Left forelimb (tissue), 1 donor: ENCODE data around the gene TBK1.

Source experiments
- DNase-seq: peaks from one replicate; pipeline ENCODE4 v3.0.0-alpha.2; 2018; ENCODE audit warnings: low spot score

Gene TBK1

DNA sequence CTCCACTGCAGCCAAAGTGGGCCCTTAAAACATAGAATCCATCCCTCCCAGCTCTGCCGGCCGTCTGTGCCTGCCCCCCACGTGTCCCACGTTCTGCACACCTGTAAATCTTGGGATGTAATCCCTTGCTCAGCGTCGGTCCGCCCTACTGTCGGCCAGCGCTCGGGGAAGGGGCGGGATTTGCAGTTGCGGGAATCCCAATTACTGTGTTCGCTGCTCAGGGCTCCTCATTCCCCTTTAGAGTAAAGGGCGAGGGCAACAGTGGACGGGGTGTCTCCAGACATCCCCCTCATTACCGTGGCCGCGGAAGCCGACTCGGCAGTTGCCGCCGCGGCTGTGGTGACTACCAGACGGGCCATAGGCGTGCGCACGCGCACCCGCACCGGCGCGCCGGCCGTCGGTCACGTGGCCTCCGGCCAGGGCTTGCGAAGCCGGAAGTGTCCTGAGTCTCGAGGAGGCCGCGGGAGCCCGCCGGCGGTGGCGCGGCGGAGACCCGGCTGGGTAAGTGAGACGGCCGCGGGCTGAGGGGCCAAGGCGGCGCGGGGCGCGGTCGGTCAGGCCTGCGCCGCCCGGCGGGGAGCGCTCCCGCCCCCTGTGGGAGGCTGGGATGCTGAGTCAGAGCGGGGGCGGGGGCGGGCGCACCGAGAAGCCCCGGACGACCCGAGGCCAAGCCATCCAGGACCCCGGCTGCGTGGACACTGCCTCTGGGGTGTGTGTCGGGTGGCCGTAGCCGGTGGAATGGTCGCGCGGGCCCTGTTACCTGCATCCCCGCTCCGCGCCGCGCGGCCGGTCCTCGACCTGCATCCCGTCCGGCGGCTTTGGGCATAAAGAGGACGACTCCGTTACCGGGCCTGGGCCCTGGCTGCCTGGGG lies at the start of gene TBK1:
Gene TBK1 (plus strand): TSS at position 434 of the 872 bp plus-strand sequence. CDS start 3,751 bp downstream, outside the sequence.
- DNase-seq = peak; percentile 94

DNA sequence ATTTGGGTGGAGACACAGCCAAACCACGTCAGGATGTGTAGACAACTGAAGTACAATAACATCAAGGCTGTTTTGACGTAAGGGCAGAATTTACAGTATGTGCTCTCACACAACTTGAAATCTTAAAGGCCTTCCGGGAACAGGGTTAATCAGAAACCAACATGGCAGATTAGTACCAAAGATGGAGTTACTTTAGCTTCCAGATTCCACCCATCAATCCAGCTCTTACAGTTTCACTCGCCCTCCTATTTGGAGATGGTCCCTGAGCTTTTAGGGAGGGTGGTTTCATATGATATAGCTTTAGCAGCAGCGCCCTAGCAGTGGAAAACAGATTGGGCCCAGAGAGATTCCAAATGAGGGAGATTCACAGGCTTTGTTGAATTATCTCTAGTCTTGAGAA lies 49.7 kb upstream of the TBK1 start:
- DNase-seq = no peak

DNA sequence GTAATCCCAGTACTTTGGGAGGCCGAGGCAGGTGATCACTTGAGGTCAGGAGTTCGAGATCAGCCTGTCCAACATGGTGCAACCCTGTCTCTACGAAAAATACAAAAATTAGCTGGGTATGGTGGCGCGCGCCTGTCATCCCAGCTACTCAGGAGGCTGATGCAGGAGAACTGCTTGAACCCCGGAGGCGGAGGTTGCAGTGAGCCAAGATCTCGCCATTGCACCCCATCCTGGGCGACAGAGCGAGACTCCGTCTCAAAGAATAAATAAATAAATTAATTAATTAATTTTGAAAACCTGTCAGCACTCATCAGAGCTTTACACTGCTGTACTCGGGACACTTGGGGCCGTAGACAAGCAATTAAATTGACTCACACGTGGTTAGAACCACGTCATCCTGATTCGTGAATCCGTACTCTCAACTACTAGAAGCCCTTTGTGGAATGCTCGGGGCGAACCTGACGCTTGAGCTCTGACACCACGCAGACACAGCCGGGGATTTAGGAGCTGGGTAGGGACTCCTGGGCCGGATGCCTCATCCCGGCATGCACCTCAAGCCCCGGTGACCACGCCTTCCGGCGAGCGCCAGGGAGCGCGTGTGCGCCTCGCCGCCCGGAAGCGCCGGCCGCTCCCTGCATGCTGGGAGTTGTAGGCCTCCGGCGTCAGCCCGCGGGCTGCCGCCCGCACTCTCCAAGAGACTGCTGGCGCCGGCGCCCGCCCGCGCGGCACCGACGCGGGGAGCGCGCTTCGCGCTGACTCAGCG lies 48.0 kb upstream of the TBK1 start, which contains the start of gene XPOT:
Gene XPOT (plus strand): TSS at position 686 of the 763 bp plus-strand sequence. CDS start 5,644 bp downstream, outside the sequence.
- peak; percentile 97 for DNase-seq

DNA sequence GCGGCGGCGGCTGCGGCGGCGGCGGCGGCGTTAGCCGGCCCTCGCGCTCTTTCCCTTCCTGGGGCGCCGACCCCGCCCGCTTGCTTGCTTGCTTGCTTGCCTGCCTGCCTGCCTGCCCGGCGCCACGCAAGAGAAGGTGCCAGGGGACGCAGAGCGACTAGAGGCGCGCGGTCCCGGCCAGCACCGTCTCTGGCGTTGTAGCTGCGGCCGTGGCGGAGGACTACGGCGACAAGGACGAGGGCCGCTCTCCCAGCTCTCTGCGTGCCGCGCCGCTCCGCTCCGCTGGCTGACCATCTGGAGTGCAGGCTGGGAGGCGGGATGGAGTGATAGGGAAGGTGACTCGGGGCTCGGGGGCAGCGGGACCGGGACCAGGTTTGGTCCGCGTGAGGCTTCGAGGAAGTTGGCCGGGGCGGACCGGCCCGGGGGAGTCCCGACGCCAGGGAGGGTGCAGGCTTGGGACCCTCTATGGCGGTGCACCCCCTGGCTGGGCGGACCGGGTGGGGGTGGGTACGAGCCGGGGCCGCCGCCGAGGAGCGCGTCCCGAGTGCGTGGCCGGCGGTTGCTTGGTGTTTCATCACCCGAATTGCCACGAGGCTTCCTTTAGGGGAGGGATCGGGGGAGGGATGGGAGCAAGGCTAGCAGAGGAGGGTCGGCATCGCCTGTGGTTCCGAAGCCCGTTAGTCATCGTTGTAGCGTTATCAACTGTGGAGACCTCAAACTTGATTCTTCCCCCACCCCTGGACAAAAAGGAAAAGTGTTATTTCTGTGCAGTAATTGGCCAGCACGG lies 47.3 kb upstream of the TBK1 start:
- peak; percentile 80 for DNase-seq

DNA sequence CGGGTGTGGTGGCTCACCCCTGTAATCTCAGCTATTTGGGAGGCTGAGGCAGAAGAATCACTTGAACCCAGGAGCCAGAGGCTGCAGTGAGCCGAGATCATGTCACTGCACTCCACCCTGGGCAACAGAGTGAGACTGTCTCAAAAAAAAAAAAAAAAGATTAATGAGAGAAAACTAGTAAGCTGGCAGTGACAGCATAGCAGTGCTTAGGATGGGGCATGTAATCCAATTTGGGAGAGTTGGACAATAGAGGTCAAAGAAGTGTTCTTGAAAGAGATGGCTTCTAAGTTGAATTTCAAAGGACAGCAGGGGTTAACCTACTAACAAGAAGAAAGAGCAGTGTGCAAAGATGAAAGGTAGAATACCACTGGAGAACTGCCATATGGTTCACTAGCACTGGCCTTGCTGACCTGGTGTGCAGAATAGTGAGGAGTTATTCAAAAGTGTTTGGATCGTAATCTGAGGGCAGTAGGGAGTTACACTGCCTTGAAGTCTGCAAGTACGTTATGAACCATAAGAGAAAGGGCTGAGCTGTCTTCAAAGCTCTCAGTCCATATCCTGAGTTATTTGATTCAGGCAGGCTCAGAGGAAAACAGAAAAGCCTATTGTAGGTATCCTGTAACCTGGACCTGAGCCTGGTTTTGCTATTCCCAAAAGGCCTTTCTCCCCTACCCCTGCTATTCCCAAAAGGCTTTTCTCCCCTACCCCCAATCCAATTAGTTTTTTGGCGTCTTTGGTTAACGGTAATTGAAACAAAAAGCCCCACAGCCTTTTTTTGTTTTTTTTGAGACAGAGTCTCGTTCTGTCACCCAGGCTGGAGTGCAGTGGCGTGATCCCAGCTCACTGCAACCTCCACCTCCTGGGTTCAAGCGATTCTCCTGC lies 44.3 kb upstream of the TBK1 start:
- DNase-seq = no peak

DNA sequence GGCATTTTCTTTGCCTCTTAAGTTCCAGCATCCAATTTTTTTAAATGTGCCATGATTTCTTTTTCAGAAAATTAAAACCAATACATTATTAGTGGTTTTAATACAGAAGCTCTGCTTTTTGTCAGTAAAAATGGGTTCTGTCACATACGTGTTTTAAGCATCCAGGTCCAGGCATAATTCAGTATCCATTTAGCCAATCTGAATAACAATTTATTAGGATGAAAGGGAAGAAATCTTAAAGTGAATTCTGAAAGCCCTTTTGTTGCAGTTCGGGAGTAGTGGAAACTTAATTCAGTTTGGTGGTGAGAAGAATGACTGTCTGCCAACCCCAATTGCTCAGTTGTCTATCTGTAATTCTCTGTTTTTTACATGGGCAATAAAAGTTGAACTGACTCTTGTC lies 40.5 kb upstream of the TBK1 start:
- no peak for DNase-seq

DNA sequence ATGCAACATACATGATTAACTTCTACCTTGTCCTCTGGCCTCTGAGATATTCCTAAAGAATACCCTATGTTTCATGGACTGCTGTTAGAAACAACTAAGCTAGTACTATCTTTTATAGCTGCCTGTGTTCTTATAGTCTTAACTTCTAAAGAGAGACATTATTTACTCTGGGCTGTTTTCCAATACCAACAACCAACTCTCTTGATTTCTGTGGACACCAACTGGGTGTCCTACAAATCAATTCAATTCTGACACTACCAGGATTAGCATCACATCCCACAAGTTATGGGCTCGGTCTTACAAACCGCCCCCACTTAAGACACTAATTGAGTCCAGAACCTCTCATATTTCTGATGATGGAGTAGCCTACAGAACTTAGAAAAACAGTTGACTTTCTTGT lies 39.5 kb upstream of the TBK1 start:
- DNase-seq = no peak

DNA sequence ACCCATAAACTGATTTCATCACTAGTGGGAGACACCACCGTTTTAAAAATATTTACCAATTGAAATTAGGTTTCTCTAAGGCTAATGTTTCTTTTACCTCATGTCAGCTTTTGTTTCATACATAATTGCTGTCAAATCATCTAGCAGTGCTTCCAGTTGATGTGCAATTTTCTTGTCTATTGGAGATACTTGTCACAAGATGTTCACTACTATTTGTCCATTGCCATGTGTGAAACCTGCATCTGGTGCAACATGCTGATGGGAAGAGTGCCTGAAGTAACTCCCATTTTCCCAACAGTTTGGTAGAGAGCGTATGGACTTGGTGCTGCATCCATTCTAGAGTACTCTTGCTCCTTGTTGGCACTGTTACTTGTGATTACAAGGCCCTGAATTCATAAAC lies 38.0 kb upstream of the TBK1 start:
- DNase-seq = no peak

DNA sequence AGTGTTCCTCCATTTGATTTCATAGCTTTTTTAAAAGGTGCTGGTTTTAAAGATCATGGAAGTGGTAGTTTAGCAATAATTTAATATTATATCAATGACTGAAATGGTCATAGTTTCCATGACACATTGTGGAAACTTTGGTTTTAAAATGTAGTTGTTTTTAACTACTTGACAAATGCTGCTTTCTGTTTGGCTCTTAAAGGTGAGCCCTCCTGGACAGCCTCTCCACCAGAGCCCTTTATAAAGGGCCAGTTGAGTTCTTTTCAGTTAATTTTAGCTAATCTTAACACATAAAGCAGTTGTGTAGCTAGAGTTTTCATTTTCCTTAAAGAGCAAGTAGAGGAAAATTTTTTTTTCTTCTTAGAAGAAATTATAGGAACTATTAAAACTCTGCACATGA lies 33.7 kb upstream of the TBK1 start:
- DNase-seq = no peak

DNA sequence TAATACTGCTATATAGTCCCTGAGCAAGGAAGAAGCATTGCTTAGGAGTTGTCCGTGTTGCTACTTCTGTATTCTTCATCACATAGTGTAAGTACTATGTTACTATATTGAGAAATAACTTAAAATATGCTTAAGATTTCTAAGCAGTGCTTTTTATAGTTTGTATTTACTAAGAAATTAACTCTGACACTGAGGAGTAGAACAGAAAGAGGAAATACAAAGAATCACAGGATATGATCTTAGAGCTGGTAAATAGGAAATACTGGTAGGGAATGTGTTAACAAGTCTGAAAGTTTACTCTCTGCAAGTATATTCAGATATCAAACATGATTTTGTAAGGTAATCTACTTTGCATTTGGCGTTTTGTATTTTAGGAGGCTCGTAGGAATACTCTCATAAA lies 32.2 kb upstream of the TBK1 start:
- no peak for DNase-seq

DNA sequence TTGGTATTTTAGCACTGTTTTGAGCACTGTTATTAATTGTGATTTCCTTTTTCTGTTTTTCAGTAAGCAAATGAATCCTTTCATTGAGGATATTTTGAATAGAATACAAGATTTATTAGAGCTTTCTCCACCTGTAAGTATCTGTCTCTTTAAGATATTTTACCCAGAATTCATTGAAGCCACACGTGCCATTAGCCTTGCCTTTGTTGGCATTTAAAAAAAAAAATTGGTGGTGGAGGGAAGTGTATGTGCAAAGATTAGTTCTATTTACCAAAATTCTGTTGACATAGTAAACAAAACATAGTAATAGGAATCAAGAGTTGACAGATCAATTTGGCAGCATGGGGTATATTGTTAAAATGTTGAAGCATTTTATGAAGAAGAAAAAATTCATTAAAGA lies 23.9 kb upstream of the TBK1 start:
- DNase-seq = no peak

DNA sequence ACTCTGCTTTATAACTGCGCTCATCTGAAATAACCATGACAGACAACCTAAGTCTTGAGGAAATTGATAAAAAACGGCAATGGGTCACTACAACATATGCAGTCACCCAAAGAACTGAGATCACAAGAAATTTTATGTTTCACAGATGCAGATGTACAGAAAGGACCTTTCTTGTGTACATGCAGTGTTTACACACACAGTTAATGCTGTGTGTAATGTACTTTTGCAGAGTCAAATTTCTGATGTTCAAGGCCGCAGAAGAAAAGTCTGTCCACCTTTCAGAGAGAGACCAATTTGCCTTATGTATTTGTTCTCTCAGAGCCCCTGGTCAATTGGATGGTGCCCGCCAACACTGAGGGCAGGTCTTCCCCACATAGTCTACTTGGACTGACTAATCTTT lies 23.0 kb upstream of the TBK1 start:
- DNase-seq = no peak

DNA sequence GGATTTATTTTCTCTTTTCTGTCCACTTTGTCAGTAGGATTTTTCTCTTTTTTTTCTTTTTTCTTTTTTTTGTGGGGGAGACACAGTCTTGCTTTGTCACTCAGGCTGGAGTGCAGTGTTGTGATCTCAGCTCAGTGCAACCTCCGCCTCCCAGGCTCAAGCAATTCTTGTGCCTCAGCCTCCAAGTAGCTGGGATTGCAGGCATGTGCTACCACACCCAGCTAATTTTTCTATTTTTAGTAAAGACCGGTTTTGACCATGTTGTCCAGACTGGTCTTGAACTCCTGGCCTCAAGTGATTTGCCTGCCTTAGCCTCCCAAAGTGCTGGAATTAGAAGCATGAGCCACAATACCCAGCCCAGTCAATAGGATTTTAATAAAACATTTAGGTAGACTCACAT lies 21.0 kb upstream of the TBK1 start:
- DNase-seq = no peak

DNA sequence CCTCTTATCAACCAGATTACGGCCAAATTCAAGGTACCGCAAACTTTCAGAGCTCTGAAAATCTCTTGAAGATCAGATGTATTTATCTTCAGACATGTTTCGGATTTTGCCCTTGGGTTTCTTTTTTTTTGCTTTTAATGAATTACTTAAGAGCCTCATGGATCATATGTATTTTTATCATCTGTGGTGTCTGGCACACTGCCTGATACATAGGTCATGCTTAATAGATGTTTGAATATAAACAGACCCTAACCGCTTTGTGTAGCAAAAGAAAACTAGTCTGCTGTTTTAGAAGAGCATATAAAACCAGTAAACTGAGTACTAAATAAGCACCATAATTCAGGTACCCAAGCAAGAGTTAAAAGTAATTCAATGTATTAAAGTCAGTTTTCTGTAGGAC lies 20.1 kb upstream of the TBK1 start:
- no peak for DNase-seq

DNA sequence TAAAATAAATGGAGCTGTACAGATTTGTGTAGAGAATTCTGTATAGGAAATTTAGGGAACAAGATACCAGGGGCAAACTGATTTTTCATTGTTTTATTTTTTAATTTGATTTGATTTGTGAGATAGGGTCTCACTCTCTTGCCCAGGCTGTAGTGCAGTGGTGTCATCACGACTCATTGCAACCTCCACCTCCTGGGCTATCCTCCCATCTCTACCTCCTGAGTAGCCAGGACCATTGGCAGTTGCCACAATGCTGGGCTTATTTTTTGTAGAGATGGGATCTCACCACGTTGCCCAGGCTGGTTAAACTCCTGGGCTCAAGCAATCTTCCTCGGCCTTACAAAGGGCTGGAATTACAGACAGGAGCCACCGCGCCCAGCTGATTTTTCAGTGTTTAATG lies 18.0 kb upstream of the TBK1 start:
- no peak for DNase-seq

DNA sequence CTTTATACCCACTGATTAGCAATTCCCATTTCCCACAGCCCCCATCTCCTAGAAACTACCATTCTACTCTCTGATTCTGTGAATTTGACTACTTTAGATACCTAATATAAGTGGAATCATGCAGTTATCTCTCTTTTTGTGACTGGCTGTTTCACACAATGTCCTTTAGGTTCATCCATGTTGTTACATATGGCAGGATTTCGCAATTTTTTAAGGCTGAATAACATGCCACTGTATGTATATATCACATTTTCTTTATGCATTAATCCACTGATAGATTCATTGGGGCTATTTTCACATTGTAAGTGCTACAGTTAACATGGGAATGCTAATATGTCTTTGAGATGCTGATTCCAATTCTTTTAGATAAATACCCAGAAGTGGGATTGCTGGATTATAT lies 11.8 kb upstream of the TBK1 start:
- no peak for DNase-seq

DNA sequence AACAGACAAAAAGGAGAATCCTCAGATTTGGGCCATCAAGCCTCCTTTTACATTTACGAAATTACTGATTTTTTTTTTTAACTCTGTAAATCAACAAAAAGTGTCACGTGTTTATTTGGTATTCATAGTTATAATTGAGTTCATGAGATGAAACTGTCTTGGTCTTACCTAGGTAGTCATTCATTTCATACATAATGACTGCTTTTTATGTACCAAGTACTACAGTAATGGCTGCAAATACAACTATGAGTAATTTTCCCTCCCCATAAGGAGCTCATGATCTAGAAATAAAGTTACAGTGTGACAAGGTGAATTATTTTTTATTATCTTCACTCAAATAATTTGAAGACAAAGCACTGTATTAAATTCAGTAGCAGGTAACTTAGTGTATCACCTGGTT lies 6.4 kb upstream of the TBK1 start:
- DNase-seq = no peak

DNA sequence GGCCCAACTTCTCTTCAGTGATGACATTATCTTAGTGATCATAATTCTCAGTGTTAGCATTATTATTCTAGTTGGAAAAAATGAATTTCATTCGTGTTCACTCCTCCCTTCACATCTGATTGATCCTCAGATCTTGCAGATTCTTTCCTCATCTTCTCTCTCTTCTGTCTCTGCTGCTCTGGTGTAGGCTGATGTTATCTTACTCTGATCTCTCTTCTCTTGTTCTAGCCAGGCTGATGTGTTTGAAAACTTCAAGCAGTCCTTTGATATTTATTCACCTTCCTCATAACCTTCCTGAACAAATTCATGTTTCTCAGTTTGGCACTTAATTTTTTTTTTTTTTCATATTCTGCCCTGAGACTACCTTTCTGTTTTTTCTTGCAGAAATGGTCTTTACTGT lies 5.6 kb upstream of the TBK1 start:
- DNase-seq = no peak

DNA sequence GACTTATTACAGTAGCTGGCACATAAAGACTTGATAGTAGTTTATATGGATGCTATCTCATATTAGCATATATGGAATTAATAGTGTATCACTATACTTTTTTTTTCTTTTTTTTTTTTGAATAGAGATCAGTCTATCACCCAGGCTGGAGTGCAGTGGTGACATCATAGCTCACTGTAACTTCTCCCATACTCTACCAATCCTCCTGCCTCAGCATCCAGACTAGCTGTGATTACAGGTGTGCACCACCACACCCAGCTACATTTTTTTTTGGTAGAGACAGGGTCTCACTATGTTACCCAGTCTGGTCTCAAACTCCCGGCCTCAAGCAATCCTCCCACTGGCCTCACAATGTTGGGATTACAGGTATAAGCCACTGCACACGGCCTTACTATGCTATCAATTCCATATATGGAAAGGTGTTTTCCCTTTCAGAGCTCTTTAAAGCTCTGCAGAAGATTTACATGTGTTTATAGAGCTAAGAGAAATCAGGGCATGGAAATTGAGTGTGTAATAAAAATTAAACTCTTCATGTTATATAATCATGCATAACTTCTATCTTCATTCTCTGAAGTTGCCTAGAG lies 1.8 kb upstream of the TBK1 start:
- no peak for DNase-seq

DNA sequence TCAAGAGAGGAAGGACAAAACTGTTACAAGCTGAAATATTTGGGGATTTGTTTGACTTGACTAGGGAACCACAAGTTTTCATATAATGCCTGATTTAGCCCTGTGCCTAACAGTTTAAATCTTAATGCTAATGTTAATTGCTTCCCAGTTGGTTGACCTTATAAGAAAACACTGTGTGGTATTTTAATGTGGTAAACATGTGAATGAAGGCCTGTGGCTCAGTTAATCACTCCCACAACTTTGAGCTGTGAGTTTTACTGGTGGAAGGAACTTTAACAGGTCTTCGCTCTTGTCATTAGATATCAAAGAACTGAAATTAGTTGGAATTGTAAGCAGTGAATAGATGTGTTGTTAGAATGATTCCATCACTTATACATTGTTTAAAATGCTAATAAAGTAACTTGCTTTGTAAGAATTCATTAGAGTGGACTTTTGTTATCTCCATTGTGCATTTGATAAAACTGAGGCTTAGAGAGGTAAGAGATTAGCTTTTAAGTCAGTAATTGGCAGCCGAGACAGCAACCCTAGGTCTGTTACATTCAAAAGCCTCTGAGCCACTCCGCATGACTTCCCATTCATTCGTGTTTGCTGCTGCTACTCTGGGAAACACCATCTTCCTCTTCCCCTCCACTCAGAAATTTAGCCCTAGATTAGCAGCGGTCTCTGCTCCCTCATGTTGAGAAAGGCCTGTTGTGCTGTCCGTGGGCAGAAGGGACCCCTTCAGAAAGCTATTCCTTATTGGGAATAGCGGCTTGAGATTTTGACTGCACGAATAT lies 1.0 kb upstream of the TBK1 start:
- no peak for DNase-seq
